ENCODE data around the gene DHRS2.

DHRS2 gene

GRCh38 chr14:23626946-23627345 is 9.2 kb upstream of the DHRS2 start:
- H3K4me3 ChIP-seq (ENCODE audit: low read depth, low read length) = no peak overlapping the region
- TF ChIP-seq CTCF (IDR thresholded peaks at IDR 0.05; ENCODE audit: insufficient read depth, low read depth, low read length, missing control alignments) = no peak
- no peak for DNase-seq (ENCODE audit: low read depth)

- TF ChIP-seq CTCF (IDR thresholded peaks at IDR 0.05; ENCODE audit: insufficient read depth, low read depth, low read length, missing control alignments) = no peak
- no peak overlapping the region for H3K4me3 ChIP-seq (ENCODE audit: low read depth, low read length)
- DNase-seq (ENCODE audit: low read depth) = no peak
These were observed 8.2 kb upstream of the DHRS2 start for GRCh38 chr14:23627961-23628360.

GRCh38 chr14:23629204-23629603 is 7.0 kb upstream of the DHRS2 start:
- no peak overlapping the region for H3K4me3 ChIP-seq (ENCODE audit: low read depth, low read length)
- DNase-seq (ENCODE audit: low read depth) = no peak
- no peak for TF ChIP-seq CTCF (IDR thresholded peaks at IDR 0.05; ENCODE audit: insufficient read depth, low read depth, low read length, missing control alignments)

- no peak overlapping the region for H3K4me3 ChIP-seq (ENCODE audit: low read depth, low read length)
- TF ChIP-seq CTCF (IDR thresholded peaks at IDR 0.05; ENCODE audit: insufficient read depth, low read depth, low read length, missing control alignments) = no peak
- no peak for DNase-seq (ENCODE audit: low read depth)
These were observed 6.2 kb upstream of the DHRS2 start for GRCh38 chr14:23629832-23630396.

GRCh38 chr14:23630687-23631086 is 5.5 kb upstream of the DHRS2 start:
- no peak overlapping the region for H3K4me3 ChIP-seq (ENCODE audit: low read depth, low read length)
- TF ChIP-seq CTCF (IDR thresholded peaks at IDR 0.05; ENCODE audit: insufficient read depth, low read depth, low read length, missing control alignments) = no peak
- DNase-seq (ENCODE audit: low read depth) = no peak

GRCh38 chr14:23631234-23631633 is 4.9 kb upstream of the DHRS2 start:
- DNase-seq (ENCODE audit: low read depth) = no peak
- TF ChIP-seq CTCF (IDR thresholded peaks at IDR 0.05; ENCODE audit: insufficient read depth, low read depth, low read length, missing control alignments) = no peak

More at GRCh38 chr14:23631234-23631633, 4.9 kb upstream of the DHRS2 start:
- no peak overlapping the region for H3K4me3 ChIP-seq (ENCODE audit: low read depth, low read length)

All from GM12865 (cell line).